ENCODE results near the gene EXD3. TPM values are rescaled to one million over a fixed set of nuclear protein-coding genes. Genes with fewer than 3 reads are reported as not detected.

EXD3 gene
- total and polyA plus RNA-seq, 9 of the 15 experiments (the other 6 are each of a cell fraction or from before 2014, with no cell fraction given), result 0.29 to 12.5 (median 3.9) TPM

DNA sequence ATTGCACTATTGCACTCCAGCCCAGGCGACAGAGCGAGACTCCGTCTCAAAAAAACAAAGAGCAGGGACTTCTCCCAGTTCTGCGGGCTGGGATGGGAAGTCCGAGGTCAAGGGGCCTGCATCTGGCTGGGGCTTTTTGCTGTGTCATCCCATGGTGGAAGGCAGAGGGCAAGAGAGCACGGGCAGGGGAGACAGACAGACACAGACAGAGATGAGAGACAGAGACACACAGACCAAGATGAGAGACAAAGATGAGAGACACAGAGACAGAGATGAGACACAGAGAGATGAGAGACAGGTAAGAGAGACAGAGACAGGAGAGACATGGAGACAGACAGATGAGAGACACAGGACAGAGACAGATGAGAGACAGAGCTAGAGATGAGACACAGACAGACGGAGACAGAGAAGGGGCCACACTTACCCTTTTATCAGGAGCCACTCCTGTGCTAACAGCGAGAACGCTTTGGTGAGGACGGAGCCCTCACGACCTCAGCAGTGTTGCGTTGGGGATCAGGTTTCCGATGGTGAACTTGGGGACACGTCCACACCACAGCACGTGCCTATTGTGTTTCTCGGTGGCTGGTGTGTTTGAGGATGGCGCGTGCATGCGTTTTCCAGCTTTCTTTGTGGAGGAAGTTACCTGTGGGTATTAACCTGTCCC lies 154.3 kb downstream of the EXD3 start (continued):
- no peak for TF ChIP-seq E2F1 (CRISPR knock-in tag; IDR thresholded peaks at IDR 0.05)
- TF ChIP-seq ELF1 (tag; IDR thresholded peaks at IDR 0.05), result no peak
- TF ChIP-seq ZNF830 (CRISPR knock-in tag; IDR thresholded peaks at IDR 0.05), result no peak
- no peak for TF ChIP-seq TEAD4 (IDR thresholded peaks at IDR 0.05; ENCODE audit: low read length)
- TF ChIP-seq TEAD4 (CRISPR knock-in tag; IDR thresholded peaks at IDR 0.05; ENCODE audit: borderline replicate concordance), result no peak
- no peak for TF ChIP-seq ZNF764 (CRISPR knock-in tag; IDR thresholded peaks at IDR 0.05; ENCODE audit: low read depth)
- TF ChIP-seq ZBTB12 (CRISPR knock-in tag; IDR thresholded peaks at IDR 0.05), result no peak
- no peak for TF ChIP-seq ETV1 (tag; conservative IDR thresholded peaks at IDR 0.05; ENCODE audit: low read depth)
- TF ChIP-seq, protein P1, sequence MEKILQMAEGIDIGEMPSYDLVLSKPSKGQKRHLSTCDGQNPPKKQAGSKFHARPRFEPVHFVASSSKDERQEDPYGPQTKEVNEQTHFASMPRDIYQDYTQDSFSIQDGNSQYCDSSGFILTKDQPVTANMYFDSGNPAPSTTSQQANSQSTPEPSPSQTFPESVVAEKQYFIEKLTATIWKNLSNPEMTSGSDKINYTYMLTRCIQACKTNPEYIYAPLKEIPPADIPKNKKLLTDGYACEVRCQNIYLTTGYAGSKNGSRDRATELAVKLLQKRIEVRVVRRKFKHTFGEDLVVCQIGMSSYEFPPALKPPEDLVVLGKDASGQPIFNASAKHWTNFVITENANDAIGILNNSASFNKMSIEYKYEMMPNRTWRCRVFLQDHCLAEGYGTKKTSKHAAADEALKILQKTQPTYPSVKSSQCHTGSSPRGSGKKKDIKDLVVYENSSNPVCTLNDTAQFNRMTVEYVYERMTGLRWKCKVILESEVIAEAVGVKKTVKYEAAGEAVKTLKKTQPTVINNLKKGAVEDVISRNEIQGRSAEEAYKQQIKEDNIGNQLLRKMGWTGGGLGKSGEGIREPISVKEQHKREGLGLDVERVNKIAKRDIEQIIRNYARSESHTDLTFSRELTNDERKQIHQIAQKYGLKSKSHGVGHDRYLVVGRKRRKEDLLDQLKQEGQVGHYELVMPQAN (IDR thresholded peaks at IDR 0.05; ENCODE audit: borderline replicate concordance), result peak; percentile 81; the same call in 1 of the 2 replicates
- peak; percentile 87 for TF ChIP-seq LARP7 (IDR thresholded peaks at IDR 0.05)
- no peak for TF ChIP-seq HES1 (IDR thresholded peaks at IDR 0.05; ENCODE audit: low read depth)
- TF ChIP-seq TGIF2 (CRISPR knock-in tag; IDR thresholded peaks at IDR 0.05), result no peak
- no peak for TF ChIP-seq CHD2 (IDR thresholded peaks at IDR 0.05; ENCODE audit: low read depth, low read length)
- peak; percentile 68; the same call in 1 of the 2 replicates for TF ChIP-seq MEF2D (tag; conservative IDR thresholded peaks at IDR 0.05; ENCODE audit: low read depth)
- no peak for TF ChIP-seq ZNF174 (CRISPR knock-in tag; IDR thresholded peaks at IDR 0.05)
- TF ChIP-seq XRCC4 (IDR thresholded peaks at IDR 0.05; ENCODE audit: extremely low read depth, insufficient read depth, insufficient read length), result no peak
- TF ChIP-seq HNRNPL (IDR thresholded peaks at IDR 0.05; ENCODE audit: low read depth, low read length), result no peak
- TF ChIP-seq CAMTA2 (CRISPR knock-in tag; conservative IDR thresholded peaks at IDR 0.05), result no peak
- no peak for TF ChIP-seq NR3C1 (CRISPR knock-in tag; IDR thresholded peaks at IDR 0.05)
- TF ChIP-seq HOXB6 (CRISPR knock-in tag; IDR thresholded peaks at IDR 0.05; ENCODE audit: borderline replicate concordance), result no peak
- TF ChIP-seq PBX2 (CRISPR knock-in tag; IDR thresholded peaks at IDR 0.05; ENCODE audit: low read depth), result no peak
- TF ChIP-seq PBX2 (tag; conservative IDR thresholded peaks at IDR 0.05; ENCODE audit: low read depth), result no peak
- TF ChIP-seq PHF20 (IDR thresholded peaks at IDR 0.05; ENCODE audit: partially characterized antibody), result no peak
